GM19239 (cell line): ENCODE measurements around the gene COL16A1.

Experiments
- DNase-seq: peaks from one replicate; pipeline ENCODE4 v3.0.0; 2011; ENCODE audit warnings: low spot score; ENCODE audit not compliant: insufficient read length
- FAIRE-seq: peaks from 2 replicates; lab custom pipeline; 2011; peaks lifted over from hg19 to GRCh38; lab: Jason Lieb, UNC

COL16A1 gene

DNA sequence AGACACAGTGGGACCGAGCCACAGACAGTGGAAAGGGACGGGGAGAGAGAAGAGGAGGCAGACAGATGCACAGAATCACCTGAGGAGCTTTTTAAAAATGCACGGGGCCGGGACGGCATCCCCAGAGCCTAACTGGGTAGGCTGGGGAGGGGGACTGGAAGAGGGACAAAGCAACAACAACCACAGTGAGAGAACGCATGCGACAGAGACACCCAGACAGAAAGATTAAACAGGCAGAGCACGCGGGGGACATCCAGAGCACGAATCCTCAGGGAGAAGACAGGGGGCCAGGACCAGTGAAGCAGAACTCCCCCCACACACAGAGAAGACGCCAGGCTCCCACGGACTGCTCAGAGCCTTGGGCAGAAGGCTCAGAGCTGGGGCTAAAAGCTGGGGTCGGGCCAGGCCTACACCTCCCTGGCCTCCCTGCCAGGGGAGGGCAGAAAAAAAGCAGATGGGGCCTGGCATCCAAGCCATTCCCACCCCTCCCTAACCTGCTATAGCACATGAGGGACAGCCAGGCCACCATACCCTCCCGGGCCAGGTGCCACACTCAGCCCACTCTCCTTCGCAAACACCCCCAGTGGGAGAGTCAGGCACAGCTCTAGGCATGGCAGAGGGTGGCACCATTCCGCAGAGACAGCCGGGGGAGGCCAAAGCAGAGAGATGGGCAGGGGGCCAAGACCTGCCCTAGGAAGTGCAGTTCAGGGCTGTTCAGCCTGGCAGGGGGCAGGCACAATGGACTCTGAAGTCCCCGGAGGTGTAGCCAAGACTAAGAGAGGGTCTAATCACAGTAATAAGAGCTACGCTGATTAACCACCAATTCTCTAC is 29.8 kb upstream of the COL16A1 start:
- DNase-seq (no peak), FAIRE-seq (no peak)

DNA sequence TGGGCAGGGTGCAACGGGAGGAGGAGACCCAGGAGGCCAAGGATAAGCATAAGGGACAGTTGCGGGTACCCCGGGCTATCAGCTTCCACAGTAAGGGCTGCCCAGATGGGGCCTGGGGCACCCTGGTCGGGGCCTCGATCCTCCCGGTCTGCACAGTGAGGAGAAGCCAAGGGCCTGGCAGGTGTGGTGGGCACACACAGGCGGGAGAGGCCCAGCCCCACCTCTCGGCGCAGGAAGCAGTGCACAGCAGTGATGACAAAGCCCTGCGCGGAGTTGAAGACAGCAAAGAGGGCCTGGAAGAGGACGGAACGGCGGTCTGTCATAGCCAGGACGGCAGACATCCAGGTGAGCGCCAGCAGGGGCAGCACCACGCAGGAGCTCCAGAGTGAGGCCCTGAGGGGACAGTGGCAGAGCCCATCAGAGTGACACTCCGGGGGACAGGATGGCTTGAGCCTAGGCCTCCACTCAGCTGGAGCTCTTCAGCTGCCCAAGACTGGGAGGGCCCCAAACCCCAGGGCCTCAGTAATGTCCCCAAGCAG is 29.0 kb upstream of the COL16A1 start:
- FAIRE-seq (no peak), DNase-seq (no peak)

DNA sequence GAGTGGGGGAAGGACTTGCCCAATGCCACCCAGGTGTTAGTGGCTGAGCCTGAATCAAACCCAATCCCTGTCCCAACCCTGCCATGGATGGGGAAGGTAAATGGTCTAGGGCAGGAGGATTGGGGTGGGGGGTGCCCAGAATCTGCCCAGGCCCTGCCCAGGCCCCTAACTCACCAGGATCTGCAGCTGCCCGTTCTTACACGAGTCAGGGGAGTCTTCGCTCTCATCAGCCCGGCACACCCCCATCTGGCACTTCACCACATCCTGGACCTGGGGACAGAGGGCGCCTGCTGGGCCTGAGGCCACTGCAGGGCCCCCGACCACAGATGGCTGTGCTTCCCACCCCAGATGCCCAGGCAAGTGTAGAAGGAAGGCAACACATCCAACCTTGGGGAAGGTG is 28.5 kb upstream of the COL16A1 start:
- DNase-seq, result no peak
- FAIRE-seq, result no peak

DNA sequence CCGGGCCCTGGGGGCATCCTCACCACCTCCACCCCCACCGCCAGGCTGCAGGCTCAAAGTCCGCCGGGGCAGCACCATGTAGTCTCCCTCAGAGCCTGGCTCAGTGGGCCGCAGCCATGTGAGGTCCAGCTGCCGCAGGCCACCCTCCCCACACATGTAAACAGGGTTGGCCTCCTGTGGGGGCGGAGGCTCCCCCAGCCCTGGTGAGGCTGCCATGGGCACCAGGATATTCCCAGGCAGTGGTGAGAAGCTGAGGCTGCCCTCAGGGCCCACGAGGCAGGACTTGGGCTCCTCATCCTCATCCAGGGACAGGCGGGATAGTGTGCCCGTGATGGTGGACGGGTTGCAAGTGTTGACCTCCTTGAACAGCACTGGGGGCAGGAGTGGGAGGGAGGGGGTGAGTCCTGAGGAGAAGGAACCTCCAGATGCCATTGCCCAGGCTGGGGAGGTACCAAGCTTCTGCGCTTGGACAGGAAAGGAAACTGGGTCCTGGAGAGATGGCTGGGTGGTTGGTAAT is 27.3 kb upstream of the COL16A1 start:
- FAIRE-seq (no peak), DNase-seq (no peak)

DNA sequence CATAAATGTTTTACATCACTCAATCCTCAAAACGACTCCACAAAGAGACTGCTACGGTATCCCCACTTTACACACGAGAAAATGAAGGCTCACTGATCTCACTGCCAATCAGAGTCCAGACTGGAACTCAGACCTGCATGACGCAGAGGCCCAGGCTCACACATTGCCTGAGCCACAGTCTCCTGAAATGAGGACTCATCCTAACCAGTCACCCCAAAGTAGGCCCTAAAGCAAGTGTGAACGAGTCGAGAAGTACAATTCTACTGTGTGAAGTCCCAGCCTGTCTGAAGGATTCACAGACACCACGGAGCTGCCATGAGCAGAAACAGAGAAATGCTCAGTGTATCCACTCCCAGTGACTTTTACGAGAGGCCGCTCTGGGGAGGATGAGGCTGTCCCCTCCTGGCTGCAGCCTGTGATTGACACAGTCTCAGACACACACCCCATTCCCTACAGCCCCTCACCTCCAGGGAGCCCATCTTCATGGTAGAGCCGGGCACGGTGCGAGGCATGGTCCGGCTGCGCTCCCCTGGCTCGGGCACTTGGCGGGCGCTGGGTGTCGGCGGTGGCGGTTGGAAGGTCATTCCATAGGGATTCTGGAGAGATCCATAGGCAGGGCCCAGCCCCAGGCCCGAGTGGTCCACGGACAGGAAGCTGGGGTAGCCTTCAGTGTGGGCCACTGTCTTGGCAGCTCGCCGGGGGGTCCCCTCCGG is 26.7 kb upstream of the COL16A1 start:
- FAIRE-seq (no peak), DNase-seq (no peak)

DNA sequence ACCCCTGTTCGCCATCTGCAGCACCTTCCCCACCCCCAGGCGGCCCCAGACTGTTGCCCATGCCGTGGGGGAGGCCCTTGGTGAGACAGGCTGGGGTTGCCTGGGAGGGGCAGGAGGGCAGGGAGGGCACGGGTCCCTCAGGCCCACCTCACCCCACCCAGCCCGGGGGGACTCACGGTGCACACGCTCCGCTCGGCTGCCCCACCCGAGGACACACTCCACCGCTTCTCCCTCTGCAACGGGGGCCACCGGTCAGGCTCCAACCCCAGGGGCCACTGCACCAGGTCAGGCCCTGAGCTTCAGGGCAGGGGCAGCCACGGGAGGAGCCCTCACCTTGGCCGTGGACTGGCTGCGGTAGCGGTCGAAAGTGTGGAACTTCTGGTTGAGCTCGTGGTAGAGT is 24.0 kb upstream of the COL16A1 start:
- FAIRE-seq (no peak), DNase-seq (no peak)

DNA sequence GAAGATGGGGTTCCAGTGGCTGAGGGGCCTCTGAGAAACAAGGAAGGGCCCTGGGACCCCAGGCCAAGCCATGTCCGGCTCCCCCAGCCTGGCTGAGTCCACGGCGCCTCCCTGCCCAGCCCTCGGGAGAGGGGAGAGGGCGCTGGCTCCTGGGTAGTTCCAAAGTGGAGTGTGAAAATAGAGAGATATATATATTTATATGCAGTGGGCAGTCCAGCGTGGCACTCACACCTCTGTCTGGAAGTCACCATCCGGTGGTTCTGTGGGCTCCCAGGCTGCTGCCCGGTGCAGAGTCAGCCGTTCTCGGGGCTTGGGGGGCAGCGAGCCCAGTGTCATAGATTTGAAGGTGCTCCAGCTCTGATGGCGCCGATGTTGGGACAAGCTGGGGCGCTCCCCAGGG is 23.4 kb upstream of the COL16A1 start:
- no peak for DNase-seq
- no peak for FAIRE-seq

DNA sequence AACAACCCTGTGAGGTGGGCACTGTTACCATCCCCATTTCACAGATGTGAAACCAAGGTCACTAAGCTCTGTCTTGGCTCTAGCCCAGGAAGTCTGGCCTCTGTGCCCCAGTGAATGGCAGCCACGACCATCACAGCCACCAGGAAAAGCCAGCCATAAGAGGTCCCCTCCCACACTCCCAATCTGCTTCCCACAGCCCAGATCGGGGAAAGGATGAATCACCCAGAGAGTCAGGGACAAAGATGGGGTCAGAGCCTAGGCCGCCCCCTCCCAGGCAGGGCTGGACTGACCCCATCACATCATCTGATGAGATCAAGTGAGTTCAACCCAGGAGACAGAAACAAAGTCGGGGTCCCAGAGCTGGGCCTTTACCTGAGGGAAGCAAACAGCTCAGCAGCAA is 22.9 kb upstream of the COL16A1 start:
- DNase-seq (no peak), FAIRE-seq (no peak)

DNA sequence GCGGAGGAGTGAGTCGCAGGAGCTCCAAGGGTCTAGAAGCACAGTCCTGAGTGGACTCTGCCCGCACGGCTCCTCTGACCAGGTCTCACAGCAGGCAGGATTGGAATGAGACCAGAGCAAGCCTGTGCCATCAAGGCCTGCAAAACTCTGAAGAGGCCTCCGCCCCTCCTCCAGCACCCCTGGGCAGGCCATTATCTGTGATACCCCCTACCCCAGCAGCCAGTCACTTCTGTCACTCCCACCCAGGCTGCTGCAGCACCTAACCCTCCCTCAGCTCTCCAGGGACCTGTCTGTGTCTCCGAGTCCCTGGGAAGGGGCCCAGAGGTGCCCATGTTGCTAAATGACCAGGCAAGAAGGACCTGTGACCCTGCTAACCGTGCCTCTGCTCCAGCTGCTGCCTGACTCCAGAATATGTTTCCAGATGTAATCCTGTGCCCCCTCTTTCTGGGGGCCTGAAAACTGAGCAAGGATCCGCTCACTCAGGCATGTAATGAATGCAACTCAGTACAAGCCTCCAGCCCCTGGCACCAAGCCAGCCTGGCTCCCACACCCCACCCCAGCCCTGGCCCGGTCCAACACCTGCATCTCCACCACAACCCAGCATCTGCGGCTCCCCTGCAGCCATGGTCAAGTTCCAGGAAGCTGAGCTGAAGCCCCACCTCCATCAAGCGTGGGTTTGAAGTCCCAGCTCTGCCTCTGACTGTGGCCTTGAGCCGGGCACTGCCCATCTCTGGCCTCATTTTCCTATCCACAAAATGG is 22.1 kb upstream of the COL16A1 start:
- no peak for FAIRE-seq
- no peak for DNase-seq

DNA sequence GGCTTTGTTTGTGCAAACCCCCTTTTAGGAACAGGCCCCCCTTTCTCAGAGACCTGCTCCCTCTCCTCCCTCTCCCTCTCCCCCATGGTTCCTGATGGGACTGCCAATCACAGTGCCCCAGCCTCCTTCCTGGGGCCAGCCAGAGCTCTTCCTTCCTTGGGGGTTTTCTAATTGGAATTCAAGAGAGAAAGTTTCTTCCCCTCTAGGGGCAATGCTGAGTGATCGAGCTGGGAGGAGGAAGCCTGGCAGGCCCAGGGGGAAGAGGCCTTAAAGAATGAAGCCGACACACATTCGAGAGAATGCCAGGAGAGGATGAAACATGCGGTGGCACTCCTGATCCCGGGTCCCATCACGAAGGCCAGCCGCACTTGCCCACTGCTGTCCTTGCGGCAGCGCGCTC is 21.3 kb upstream of the COL16A1 start:
- FAIRE-seq (no peak), DNase-seq (no peak)

DNA sequence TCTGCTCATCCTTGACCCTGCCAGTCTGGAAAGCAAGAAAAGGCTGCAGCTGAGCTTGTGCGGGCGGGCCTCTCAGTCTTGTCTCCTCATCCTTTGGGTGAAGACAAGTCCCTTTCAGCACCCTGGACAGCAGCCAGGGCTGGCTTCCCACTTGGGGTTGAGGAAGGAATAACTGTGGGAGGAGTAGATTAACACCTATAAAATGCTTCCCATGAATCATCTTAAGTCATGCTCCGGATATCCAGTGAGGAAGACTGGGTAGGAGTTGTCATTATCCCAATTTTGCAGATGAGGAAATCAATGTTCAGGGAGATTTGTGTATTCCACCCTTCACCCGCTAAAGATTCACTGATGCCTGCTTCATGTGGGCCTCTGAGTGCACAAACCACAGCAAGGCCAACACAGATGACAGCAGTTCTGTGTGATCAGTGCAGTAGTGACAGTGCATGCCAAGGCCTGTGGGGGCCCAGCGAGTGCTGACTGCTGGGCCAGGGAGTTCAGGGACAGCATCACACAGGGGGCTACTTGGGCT is 20.1 kb upstream of the COL16A1 start:
- no peak for DNase-seq
- FAIRE-seq, result no peak

DNA sequence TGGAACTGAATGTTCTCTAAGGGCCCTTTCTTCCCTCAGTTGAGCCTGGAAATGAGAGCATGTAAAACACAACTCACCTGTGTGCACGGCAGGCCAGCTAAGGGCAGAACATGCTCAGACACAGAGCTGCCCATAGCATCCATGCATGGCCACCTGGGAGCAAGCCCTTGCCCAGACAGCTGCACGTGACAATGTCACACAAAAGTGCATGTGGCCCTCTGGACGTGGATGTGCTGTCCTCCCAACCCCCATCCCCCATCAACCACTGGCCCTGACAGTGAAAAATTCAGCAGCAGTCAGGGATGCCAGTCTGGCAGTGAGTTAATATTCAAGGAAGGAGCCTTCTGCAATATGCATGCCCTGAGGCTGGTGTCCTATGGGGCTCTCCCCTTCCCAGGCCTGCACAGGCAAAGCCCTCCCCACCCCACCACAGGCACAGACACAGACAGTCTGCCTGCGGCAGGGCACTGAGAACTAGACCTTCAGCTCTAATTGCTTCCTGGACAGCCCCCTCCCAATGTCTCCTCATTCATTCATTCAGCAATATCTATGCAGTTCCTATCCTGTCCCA is 14.6 kb upstream of the COL16A1 start:
- FAIRE-seq (no peak), DNase-seq (no peak)

DNA sequence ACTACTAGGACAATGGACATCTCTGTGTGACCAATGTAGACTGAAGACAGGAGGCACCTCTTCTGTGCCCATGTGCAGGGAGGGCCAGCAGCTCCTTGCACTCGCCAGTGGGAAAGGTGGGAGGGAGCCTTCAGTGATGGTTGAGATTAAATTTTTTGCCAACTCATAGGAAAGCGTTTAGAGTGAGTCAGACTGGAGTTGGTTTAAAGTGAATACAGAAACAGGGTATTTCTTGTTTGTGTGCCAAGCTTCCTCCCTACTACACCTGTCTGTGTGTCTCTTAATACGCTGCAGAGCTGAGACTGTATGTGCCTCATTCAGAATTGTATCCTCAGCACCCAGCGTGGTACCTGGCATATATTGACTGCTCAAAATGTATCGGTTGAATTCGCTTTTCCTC is 13.5 kb upstream of the COL16A1 start:
- FAIRE-seq (no peak), DNase-seq (no peak)

DNA sequence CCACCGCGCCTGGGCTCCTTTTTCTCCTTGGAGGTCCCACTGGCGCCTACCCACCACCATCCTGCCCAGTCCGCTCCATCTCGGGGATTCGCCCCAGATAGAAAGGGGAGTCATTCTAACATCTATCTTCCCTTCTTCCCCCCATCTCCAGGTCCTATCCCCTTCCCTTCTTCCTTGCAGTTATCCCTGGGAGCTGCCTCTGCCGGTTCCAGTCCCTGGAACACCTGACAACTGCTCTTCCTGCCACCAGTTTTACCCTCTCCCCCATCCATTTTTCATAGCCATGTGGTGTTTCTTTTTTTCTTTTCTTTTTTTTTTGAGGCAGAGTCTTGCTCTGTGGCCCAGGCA is 12.0 kb upstream of the COL16A1 start:
- DNase-seq, result no peak

DNA sequence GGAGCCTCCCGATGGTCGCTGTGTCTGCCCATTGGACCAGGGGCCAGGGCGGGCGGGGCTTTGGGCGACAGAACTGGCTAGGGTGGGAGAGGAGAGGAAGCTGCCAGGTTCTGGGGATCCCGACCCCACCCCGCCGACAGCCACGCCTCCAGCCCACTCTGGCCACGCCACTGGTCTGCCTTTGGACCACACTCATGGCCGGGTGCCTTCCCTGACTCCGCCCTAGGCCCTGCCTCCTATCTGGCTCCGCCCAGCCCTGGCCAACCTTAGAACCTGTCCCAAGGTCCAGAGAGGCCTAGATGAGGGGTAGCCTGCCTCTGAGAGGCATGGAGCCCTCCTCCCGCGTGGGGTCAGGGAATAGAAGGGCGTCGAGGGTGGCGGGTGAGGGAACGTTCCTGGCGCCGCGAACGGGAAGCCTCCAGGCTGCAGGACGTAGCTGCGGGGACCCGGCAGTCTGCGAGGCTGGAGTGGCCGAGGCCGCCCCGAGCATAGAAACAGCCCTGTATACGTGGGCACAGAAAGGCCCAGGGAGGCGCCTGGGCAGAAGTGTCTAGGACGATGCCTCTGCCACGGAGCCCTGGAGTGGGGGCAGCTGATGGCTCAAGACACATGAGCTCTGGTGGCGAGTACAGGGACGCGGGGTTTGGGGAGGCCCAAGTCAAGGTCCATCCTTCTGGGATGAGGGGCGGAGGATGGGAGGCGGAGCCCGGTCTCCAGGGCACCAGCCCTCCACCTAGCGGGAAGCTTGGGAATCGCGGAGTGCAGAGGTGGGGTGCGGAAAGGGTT is 11.5 kb upstream of the COL16A1 start:
- FAIRE-seq (peak; percentile 21), DNase-seq (no peak)

More for the DNA sequence above, 12.0 kb upstream of the COL16A1 start:
- FAIRE-seq, result no peak

DNA sequence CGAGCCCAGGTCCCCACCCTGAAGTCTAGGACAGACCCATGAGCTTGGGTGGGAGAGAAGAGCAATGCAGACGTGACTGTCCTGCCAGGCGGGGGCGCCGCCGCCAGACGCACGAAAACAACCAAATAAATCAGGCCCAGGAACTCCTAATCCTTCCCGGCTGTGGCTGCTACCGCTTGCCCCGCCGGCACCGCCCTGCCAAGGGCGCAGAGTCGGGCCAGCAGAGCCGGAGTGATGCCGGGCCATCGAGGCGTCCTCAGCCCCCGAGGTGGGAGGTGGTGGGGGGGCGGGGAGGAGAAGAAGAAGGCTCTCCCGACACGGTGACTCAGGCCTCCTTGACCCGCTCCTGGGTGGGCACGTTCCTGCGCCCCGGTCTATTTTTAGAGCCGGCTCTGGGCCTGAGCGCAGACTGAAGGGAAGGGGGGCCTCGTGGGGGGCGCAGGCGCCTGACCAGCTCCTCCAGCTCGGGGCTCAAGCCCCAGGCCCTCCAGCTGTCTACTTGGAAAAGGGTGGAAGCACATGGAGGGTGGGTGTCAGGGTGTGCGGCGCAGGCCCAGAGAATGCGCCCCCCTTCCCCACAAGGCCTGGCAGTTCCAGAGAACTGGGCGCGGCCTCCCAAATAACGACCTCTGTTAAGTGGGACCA is 10.7 kb upstream of the COL16A1 start:
- FAIRE-seq (no peak), DNase-seq (no peak)

DNA sequence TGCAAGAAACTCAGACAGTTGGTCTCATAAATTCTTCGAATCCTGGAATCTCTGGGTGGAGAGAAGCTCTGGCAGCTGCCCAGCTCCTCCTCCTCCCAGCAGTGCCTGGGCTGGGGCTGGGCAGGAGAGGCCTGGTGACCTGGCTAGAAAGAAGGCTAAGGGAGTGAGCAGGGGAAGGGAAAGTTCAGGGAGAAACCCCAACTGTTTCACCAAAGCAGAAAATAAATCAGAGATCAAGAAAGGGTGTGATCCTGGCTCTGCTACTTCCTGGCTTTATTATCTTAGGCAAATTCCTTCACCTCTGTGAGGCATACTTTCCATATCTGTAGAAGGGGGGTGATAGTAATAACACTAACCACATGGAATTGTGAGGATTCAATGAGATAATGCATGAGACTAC is 8.8 kb upstream of the COL16A1 start:
- FAIRE-seq (no peak), DNase-seq (no peak)

DNA sequence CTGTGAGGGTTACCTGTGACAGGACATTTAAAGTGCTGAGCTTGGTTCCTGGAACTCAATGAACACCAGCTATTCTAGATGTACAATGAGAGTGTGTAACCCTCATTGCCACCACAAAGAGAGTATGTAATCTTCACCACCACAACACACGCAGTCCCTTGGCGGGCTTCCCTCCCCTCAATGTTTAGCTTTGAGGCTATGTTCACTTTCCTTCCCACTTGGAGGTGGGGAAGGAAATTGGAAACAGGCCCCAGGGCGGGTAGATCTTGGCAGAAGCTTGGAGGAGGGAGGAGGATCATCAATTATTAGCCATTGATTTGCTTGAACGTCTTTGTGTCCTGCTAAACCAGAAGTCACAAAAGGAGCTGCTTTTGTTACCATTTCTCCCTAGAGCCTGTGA is 8.3 kb upstream of the COL16A1 start:
- no peak for DNase-seq
- FAIRE-seq, result no peak

DNA sequence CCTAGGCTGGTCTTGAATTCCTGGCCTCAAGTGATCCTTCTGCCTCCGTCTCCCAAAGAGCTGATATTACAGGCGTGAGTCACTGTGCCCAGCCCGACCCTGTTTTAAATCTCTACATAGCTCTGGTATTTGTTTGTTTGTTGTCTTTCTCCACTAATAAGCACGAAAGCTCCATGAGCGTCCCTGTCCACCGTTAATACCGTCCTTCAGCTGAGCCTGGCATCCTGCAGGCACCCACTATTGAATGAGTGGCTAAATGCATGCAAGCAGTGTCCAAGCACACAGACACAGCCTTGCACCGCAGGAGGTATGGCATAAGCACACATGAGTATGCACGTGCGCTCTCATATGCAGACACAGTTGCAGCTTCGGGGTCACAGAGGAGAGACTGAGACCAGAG is 4.5 kb upstream of the COL16A1 start:
- no peak for DNase-seq

More for the DNA sequence above, 4.5 kb upstream of the COL16A1 start:
- no peak for FAIRE-seq
